GM18873 (cell line): ENCODE measurements around the gene LASP1NB.

Source experiments
- ATAC-seq: cut with Tn5 transposase; IDR thresholded peaks from one replicate; pipeline ENCODE4 v1.9.1; 2021; ENCODE audit warnings: mild to moderate bottlenecking, moderate library complexity, moderate number of reproducible peaks; ENCODE audit not compliant: unreplicated experiment, low FRiP score

Gene LASP1NB

DNA sequence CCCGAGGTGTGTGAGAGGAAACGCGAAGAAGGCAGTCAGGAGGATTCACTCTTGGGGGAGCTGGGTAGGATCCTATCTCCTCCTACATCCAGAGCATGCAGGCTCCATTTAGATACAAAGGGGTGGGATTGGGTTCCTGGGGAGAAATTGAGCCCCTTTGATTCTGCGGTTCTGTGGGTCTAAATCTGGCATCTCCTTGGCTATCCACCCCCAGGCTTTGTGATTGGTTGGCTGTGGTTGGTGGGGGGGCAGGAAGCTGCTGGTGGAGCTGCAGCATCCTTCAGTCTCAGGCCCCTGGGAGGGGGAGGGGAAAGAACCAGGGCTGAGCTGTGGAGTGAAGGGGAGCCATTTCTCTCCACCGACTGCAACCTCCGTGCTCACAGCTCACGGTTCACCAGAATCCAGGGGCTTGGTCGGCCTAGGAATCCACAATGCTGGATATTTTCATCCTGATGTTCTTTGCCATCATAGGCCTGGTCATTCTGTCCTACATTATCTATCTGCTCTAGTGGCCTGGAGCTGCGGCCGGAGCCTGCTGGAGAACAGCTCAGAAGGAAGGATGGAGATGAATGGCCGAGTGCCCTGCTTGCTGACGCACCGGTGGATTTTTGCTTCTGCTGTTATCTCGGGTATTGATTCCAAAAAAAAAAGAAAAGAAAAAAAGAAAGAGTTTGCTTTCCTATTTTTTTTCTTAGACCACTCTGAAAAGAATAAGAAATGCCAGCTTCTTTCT is at the start of gene LASP1NB:
TSS of gene LASP1NB (plus strand) at position 352 of the 733 bp plus-strand sequence.
- no peak for ATAC-seq

DNA sequence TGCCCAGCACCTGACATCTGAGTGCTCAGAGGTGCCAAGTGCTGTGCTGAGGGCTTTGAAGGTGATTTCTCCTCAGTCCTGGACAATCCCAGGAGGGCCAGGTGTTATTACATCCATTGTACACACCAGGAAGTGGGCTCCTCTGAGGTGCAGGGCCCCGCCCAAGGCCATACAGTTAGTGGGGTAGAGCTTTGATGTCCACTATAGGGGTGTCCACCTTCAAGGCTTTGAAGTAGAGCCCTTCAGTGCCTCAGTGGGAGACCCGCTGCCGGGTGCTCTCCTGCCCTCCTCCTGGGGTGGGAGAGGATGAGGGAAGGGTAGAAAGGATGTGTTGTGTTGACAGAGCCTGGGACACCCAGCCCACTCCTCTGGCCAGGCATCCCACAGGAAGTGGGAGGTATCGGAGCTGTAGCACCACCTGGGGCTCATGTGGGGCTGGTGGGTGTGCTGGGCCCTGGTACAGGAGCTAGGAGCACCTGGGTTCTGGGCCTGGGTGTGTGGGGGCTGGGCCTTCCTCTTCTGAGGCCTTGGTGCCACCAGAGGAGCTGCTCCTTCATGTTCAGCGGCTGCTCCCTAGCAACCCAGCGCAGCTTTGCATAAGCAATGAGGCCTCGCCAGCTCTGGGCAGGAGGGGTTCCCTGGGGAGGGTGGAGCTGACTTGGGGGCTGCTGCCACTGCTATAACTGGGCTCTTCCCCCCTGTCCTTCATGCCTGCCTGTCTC is 48.1 kb upstream of the LASP1NB start:
- ATAC-seq: no peak

DNA sequence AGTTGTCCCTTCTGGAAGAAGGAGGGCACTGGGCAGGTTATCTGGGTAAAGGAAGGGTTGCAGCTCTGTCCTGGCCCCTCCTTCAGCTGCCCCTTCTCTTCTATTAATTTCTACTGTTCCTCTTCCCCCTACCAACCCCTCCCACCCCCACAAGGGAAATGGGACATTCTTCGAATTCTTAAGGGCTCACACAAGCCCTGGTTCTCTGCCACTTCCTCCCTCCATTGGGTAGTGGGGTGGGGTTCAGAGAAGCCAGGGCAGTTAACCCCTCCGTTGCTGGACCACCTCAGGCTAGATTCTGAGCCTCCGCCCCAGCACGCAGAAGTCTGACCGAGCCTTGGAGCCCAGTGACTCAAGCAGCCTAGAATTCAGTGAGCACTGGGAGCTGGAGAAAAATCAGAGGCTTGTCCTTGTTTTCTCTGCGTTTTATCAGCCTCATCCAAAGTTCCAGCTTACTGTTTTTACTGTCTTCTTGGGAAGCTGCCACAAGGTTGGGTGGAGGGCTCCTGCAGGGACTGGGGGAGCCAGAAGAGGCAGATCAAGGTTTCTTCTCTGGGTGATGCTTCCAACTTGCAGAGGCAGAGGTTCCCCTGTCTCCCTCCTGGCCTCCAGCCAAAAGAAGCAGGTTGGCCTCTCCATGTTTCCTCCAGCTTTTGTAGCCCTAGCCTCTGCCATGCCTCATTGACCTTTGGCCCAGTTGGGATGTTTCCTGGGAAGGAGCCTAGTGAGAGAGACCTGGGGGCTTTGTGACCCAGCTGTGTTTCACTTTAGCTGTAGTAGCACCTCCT is 45.3 kb upstream of the LASP1NB start:
- ATAC-seq: no peak

DNA sequence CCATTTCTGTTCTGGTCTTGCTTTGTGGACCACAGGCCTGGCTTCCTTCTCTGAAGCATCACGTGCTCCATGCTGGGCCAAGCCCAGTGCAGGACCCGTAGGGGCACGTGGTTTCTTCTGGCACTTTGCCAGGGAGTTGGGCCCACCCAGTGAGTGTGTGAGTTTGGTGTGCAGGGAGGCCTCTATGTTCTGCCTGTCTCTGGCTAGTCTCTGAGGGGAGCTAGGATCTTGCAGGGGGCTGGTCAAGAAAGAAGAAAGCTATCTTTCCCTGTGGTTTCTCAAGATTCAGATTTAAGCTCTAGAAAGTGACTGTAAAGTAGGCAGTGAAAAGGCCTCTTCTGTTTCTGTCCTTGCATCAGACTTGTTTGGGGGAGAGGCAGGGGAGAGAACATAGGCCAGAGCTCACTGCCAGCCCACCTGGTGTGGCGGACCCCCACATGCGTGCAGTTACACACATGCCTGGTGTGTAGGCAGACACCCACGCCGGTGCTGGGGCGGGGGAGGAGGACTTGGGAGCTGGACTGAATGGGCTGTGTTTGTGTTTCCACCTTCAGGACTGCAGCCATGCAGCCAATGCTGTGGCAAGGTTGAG is 43.7 kb upstream of the LASP1NB start:
- ATAC-seq: no peak

DNA sequence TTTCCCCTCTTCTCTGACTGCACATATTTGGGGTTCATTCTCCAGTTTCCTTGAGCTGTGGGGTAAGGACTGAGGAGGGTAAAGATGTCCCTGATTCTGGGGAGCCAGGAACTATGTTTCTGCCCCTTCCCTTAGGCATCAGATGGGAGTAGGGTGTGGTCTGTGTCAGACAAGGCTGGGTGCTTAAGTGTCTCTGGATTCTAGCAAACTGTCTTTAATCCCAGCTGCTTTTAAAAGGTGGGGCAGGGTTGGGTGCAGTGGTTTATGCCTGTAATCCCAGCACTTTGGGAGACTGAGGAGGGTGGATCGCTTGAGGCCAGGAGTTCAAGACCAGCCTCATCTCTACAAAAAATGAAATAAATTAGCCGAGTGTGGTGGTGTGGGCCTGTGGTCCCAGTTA is 42.5 kb upstream of the LASP1NB start:
- no peak for ATAC-seq

DNA sequence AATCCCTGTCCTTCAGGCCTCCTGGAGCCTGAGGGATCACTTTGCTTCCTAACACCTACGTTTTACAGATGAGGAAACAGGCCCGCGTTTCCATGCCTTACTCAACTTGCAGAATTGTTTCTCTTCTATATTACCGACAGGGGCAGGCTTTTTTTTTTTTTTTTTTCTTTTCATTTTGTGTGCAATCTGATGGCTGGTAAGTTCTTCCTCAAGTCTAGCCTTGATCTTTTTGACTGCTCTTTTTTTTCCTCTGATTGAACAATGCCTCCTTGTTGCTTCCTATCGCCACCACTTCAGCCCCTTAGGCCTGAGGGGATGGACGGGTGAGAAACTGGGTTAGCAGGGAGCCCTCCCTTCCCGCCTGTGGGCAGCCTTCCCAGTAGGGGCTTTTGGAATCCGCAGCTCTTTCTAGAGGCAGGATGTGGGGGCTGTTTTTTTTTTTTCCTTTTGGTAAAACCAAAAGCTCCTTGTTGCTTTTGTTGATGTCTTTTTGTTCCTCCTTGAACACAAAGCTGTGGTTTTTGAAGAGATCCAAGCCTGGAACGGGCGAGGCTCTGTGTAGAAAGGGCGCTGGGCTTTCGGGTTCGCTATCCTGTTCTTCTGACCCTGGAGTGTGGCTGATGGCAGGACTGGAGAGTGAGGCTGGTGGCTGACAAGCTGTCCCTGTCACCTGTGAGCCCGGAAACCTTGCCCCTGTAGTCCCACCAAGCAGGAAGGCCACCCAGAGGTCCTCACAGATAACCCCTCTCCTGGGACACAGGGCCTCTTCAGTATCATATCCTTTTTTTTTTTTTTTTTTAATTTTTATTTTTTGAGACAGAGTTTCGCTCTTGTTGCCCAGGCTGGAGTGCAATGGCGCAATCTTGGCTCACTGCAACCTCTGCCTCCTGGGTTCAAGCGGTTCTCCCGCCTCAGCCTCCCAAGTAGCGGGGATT is 41.6 kb upstream of the LASP1NB start:
- no peak for ATAC-seq

DNA sequence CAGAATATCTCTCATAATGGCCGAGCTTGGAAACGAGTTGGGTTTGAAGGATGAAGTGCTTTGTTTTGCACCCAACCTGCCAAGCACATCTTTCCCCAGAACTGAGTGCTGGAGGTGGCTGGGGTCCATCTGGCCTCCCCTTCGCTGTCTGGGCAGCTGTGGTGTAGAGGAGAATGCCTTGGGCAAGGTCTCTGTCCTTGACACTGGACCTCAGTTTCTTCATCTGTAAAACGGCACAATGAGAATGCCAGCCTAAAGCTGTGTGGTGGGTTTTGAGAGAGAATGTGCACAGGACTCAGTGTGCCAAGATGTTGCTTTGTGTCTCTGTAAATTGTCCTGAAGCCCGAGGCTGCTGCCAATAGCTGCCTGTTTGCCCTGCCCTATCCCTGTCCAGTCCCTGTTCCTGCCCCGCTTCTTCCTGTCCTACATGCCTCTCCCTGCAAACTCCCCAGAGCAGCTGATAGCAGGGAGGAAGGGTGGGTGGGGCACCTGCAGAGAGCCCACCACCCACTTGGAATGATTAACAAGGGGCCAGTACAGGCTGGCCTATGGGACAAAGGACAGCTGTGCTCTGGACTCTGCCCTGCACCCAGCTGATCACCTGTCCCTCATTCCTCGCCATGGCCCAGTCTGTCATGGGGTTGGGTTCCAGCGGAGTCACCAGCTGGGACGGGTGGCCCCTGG is 40.2 kb upstream of the LASP1NB start:
- no peak for ATAC-seq

DNA sequence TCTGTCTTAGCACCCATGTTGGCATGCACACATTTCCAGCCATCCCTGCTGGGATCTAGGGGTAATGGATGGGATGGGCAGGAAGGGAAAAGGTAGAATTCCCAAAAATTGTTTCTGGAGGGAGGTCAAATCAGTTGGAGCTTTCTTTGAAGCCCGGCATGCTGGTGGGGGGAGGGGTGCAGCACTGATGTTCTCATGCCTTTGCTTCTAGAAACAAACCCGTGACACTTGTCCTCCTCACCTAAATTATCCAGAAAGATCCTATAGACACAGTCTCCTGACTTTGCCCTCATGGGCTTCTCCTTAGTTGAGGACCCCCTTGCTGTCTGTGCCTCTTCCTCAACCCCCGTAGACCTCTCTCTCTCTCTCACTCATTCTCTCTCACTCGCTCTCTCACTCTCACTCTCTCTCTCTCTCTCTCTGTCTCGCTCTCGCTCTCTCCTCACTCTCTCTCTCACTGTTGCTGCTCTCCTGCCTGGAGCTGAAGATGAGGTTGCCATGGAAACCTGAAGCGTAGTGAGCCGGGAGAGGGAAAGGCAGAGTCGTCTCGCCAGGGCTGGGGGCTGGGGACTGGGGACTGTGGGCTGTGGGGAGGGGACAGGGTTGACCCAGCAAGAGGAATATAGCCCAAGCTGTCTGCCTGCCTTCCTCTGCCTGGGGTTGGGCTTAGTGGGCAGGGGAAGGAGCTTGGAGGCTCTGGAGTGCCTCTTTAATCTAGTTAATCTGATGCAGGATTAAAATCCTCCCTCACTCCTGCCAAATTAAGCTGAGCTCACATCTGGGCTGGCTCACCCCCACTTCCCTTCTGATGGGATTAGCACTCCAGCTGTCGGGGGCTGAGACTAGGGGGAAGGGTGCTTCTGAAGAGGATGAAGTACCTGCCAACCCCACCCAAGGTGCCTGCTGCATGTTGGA is 39.4 kb upstream of the LASP1NB start:
- no peak for ATAC-seq

DNA sequence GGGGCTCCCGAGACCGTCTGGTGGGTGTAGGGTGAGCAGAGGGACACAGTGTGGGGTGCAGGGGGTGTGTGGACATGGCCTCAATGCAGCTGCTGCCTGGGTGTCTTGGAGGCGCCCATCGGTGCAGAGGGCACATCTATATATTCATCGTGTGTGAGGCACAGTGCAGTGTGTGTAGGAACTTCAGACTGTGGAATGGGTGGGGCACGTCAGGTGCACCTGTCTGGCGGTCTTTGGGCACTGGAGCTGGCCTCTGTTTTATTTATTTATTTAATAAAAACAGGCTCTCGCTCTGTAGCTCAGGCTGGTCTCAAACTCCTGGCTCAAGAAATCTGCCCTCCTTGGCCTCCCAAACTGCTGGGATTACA is 38.8 kb upstream of the LASP1NB start:
- no peak for ATAC-seq

DNA sequence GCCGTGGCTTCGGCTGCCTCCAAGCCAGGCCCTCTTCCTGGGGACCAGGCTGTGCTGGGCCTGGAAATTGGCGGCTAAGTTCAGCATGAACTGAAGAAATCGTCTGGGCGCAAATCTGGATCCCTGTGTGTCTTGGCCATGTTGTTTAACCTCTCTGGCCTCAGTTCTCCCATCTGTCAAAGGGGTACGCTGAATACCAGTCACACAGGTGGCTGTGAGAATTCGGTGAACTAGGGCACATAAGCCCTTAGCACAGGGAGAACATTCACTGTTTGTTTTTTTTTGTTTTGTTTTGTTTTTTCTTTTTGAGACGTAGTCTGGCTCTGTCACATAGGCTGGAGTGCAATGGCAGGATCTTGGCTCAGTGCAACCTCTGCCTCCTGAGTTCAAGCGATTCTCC is 36.6 kb upstream of the LASP1NB start:
- no peak for ATAC-seq

DNA sequence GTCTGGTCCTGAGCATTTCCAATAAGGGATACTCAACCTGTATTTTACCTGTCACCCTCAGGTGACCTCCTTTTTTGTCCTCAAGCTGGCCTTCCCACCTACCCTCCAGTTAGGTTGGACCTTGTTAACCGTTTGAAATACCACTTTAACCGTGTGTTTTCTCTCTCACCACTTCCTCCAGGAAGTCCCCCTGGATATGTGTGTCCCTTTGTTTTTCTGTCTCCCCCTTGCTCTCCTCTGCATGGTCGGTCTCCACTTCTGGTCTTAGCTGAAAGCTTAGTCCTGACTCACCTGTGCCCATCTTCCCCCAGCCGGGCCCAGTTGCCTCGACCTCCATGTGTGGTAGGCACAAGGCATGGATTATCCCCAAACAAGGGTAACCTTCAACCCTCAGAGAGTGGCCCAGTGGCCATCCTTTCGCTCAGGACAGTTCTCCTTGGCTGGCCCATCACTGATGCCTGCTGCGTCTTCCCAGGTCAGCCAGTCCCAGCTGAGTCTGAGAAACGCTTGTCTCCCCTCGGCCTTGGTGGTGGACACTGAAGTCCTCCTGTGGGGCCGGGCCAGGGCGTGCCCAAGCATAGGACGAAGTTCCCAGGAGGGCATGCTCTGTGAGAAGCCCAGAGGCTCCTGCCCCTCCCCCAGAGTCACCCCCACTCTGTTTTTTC is 35.5 kb upstream of the LASP1NB start:
- ATAC-seq: no peak

DNA sequence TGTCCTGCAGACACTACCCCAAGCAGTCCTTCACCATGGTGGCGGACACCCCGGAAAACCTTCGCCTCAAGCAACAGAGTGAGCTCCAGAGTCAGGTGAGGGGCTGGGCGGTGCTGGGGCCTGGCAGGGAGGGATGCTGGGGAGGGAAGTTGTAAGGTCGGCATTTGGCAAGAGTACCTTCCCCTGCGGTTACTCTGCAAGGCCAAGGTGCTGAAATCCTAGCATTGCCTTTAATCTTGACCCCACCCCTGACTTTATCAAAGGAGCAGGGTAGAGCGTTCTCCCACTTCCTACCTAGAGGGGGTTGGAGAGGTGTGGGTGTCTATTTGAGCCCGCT is 35.0 kb upstream of the LASP1NB start:
- no peak for ATAC-seq

DNA sequence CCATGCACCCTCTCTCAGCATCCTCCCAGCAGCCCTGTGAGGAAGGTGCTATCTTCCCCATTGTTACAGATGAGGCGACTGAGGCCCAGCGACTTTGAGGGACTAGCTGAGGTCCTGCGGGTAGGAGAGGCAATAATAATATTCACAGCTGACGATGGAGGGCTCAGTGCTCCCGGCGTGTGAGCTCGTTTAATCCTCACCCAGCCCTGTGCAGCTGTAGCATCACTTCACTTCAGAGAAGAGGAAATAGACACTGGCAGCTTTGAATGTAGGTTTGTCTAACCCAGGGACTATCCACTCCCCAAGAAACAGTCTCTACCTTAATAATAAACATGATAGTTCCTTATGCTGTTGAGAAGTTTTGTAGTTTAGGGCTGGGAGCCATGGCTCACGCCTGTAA is 34.0 kb upstream of the LASP1NB start:
- no peak for ATAC-seq

DNA sequence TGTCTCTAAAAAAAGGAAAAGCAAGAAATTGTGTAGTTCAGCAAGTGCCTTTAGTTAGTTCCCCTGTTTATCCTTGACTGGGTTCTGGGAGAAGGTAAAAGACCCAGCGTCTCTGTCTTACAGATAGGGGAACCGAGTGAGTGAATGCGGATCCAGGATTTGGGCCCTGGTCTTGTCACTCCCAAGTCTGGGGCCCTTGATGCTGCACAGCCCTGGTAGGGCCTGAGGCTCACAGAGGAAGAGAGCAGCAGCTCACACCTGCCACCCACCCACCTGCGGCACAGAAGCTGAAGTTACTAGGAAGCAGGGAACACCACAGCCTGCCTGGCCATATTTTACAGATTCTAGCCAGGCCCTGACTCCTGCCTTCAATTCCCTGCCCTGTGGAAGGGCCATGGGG is 33.3 kb upstream of the LASP1NB start:
- no peak for ATAC-seq

DNA sequence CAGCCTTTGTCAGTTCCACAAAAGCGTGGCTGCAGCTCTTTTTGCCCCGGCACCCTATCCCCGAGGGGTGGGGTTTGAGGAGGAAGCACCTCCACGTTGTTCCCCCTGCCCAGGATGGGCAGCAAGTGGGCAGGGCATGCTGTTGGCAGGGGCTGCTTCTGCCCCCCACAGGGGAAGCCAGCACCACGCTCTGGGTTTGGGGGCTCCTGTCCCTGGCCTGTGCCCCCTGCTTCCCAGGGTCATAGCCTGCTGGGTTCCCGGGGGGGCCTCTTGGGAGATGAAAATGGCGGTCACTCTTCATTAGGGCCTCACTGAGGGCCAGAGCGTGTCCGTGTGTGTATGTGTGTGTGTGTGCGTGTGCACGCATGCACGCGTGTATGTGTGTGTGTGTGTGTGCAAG is 32.8 kb upstream of the LASP1NB start:
- no peak for ATAC-seq

DNA sequence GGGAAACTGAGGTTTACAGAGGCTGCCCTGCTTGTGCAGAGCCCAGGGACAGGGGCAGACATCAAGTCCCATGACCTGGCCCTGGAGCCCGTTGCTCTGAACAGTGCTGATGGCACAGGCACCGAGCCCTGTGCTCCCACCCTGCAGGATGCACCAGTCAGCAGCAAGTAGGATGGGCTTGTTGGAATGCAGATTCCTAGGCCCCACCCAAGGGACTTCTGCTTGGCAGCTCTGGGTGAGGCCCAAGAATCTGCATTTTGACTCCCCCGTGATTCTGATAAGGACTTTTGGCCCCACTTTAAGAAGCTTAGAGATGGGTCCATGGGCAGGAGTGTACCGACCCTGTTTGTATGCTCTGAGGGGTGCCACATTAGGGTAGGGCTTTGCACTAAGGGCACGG is 32.3 kb upstream of the LASP1NB start:
- no peak for ATAC-seq

DNA sequence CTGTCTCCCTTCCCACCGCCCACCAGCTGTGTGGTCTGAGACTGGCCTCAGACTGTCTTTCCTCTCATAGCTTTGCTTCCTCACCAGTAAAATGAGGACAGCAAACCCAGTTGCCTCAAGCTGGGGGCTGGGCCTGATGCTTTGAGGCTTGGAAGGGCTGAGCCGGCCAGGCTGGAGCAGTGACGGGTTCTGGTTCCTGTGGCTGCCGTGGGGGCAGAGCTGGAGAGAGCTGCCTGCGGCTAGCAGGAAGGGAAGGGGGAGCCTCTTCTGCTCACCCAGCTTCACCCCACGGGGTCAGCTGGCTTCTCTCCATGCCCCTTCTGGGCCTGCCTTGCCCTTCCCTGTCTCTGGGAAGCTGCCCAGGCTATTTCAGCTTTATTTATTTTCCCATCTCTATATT is 31.8 kb upstream of the LASP1NB start:
- ATAC-seq: no peak

DNA sequence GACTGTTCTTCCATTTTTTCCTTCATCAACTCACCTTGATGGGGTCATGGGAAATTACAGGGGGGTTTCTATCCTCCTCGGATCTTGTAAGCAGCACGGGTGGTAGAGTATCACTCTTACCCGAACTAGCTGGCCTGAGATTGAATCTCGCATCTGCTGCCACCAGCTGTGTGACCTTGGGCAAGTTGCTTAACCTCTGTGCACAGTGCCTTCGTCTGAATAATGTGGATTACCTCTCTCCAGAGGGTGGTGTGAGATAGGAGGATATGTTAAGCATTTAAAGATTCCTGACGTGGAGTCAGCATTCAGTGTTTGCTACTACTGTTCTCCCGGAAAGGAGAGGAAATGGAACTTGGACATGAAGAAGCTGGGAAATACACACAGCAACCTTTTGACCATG is 31.1 kb upstream of the LASP1NB start:
- ATAC-seq: no peak
